CD4-positive, alpha-beta memory T cell (primary cell): ENCODE data around the gene CDK15. TPM values are rescaled to one million over a fixed set of nuclear protein-coding genes. Genes with fewer than 3 reads are reported as not detected.

ENCODE experiments used
- CTCF ChIA-PET: fragments of 350-600 bp; sonication (Branson Sonifier 250); formaldehyde crosslinking; loops from one replicate; lab custom pipeline; 2021; ENCODE audit warnings: inconsistent platforms; ENCODE audit not compliant: partially characterized antibody; lab: Charles Lee
- POLR2A ChIA-PET: fragments of 350-600 bp; sonication (Branson Sonifier 250); formaldehyde crosslinking; loops from one replicate; lab custom pipeline; 2021; ENCODE audit not compliant: partially characterized antibody; lab: Charles Lee
- DNase-seq, 5 donors: peaks; one replicate each; pipeline versions ENCODE4 v3.0.0 to v3.0.0-alpha.2; 2020 to 2022; ENCODE audit warnings: mixed read lengths in 1 of 5
- H3K27ac ChIP-seq: one replicate; pipeline ENCODE4 v1.7.0; 2013; ENCODE audit warnings: low read depth, low read length
- H3K27me3 ChIP-seq: 2 replicates; pipeline ENCODE4 v1.7.0; 2013; ENCODE audit warnings: mild to moderate bottlenecking, low read length, moderate library complexity; ENCODE audit not compliant: insufficient read depth
- H3K36me3 ChIP-seq: 2 replicates; pipeline ENCODE4 v1.7.0; 2013; ENCODE audit warnings: mild to moderate bottlenecking, low read length, moderate library complexity; ENCODE audit not compliant: insufficient read depth
- H3K4me1 ChIP-seq: 2 replicates; pipeline ENCODE4 v1.7.0; 2013; ENCODE audit warnings: mild to moderate bottlenecking, low read length, moderate library complexity; ENCODE audit not compliant: insufficient read depth
- H3K4me3 ChIP-seq, 2 donors: one replicate each; pipeline ENCODE4 v1.7.0; 2013; ENCODE audit warnings: low read length in 2 of 2, mild to moderate bottlenecking in 1 of 2
- H3K9me3 ChIP-seq, 2 donors: one replicate each; pipeline ENCODE4 v1.7.0; 2013; ENCODE audit warnings: low read length in 2 of 2, control low read depth in 1 of 2; ENCODE audit not compliant: control insufficient read depth in 1 of 2
- H3K27ac Mint-ChIP-seq, 7 donors: one replicate each; pipeline ENCODE4 v1.8.0; 2020 to 2021; ENCODE audit warnings: mixed read lengths in 7 of 7, mild to moderate bottlenecking in 6 of 7, inconsistent platforms in 3 of 7, moderate library complexity in 3 of 7
- H3K27me3 Mint-ChIP-seq, 2 donors: one replicate each; pipeline ENCODE4 v1.8.0; 2020 to 2021; ENCODE audit warnings: mixed read lengths in 2 of 2
- H3K36me3 Mint-ChIP-seq, 2 donors: one replicate each; pipeline ENCODE4 v1.8.0; 2020 to 2021; ENCODE audit warnings: mixed read lengths in 2 of 2, inconsistent platforms in 1 of 2, mild to moderate bottlenecking in 1 of 2
- H3K4me1 Mint-ChIP-seq, 4 donors: one replicate each; pipeline ENCODE4 v1.8.0; 2020 to 2021; ENCODE audit warnings: mixed read lengths in 4 of 4, mild to moderate bottlenecking in 1 of 4
- H3K4me3 Mint-ChIP-seq, 8 donors: one replicate each; pipeline ENCODE4 v1.8.0; 2020 to 2021; ENCODE audit warnings: mixed read lengths in 8 of 8, mild to moderate bottlenecking in 7 of 8, moderate library complexity in 6 of 8, inconsistent platforms in 3 of 8
- H3K9me3 Mint-ChIP-seq, 8 donors: one replicate each; pipeline ENCODE4 v1.8.0; 2020 to 2021; ENCODE audit warnings: mixed read lengths in 8 of 8, mild to moderate bottlenecking in 5 of 8, inconsistent platforms in 3 of 8, moderate library complexity in 1 of 8
- intact Hi-C: fragments of 100-400 bp; cut with micrococcal nuclease; formaldehyde crosslinking; loops from one replicate; pipeline ENCODE4 v1.15.1; 2023
- polyA plus RNA-seq, 2 donors: library from polyadenylated mRNA; unstranded; fragments of 300-500 nt; fragmentation: Illumina TruSeq; gene quantifications; one replicate each; pipeline ENCODE4 v1.2.3, GENCODE V29; 2021
- total RNA-seq, 2 experiments: library from RNA; stranded (reverse); gene quantifications; one replicate each; pipeline ENCODE4 v1.2.3, GENCODE V29; 2021

The CDK15 gene
- total and polyA plus RNA-seq, 4 experiments from 2014 or later, result not detected

GRCh38 chr2:201828220-201828619, 21.9 kb downstream of the CDK15 start:
- Histone ChIP-seq H3K27ac (no peak overlapping the region), H3K36me3 (no peaks in the 10 kb centered on the region), H3K27me3 (no peaks in the 10 kb centered on the region), H3K9me3 (no peaks in the 10 kb centered on the region), H3K4me1 (no peaks in the 10 kb centered on the region), H3K4me3 (no peak overlapping the region)
- ChIA-PET CTCF (no interaction called here), POLR2A (no interaction called here)
- intact Hi-C loops, result no loop called here
- no peaks in the 10 kb centered on the region for H3K36me3 Mint-ChIP-seq
- H3K27me3 Mint-ChIP-seq, result peaks cover 6 to 18% of the 10 kb centered on the region in 2 donors
- H3K9me3 Mint-ChIP-seq, result no peaks in the 10 kb centered on the region
- no peak overlapping the region for H3K4me3 Mint-ChIP-seq
- H3K4me1 Mint-ChIP-seq, result no peaks in the 10 kb centered on the region
- DNase-seq, result no peak
- H3K27ac Mint-ChIP-seq, result no peak overlapping the region

GRCh38 chr2:201830666-201831065, 24.3 kb downstream of the CDK15 start:
- Mint-ChIP-seq H3K27me3 (peaks cover 2 to 16% of the 10 kb centered on the region in 2 donors), H3K9me3 (no peaks in the 10 kb centered on the region), H3K36me3 (no peaks in the 10 kb centered on the region), H3K4me1 (no peaks in the 10 kb centered on the region), H3K27ac (no peak overlapping the region), H3K4me3 (no peak overlapping the region)
- H3K4me3 ChIP-seq, result no peak overlapping the region
- H3K9me3 ChIP-seq, result no peaks in the 10 kb centered on the region
- intact Hi-C loops, result no loop called here
- H3K27ac ChIP-seq, result no peak overlapping the region
- CTCF ChIA-PET, result no interaction called here
- no peaks in the 10 kb centered on the region for H3K36me3 ChIP-seq
- H3K4me1 ChIP-seq, result no peaks in the 10 kb centered on the region
- no peak for DNase-seq
- no peaks in the 10 kb centered on the region for H3K27me3 ChIP-seq
- POLR2A ChIA-PET, result no interaction called here

- Histone ChIP-seq H3K36me3 (no peaks in the 10 kb centered on the region), H3K9me3 (no peaks in the 10 kb centered on the region), H3K27me3 (no peaks in the 10 kb centered on the region), H3K4me3 (no peak overlapping the region), H3K4me1 (no peaks in the 10 kb centered on the region), H3K27ac (no peak overlapping the region)
- intact Hi-C loops, result no loop called here
- H3K27me3 Mint-ChIP-seq, result peaks cover 2 to 14% of the 10 kb centered on the region in 2 donors
- CTCF ChIA-PET, result no interaction called here
- no peak for DNase-seq
- no peak overlapping the region for H3K4me3 Mint-ChIP-seq
- POLR2A ChIA-PET, result no interaction called here
- no peaks in the 10 kb centered on the region for H3K36me3 Mint-ChIP-seq
- no peaks in the 10 kb centered on the region for H3K9me3 Mint-ChIP-seq
- no peaks in the 10 kb centered on the region for H3K4me1 Mint-ChIP-seq
- no peak overlapping the region for H3K27ac Mint-ChIP-seq
Observed at GRCh38 chr2:201831469-201831868, 25.1 kb downstream of the CDK15 start.

- H3K9me3 ChIP-seq, result no peaks in the 10 kb centered on the region
- Mint-ChIP-seq H3K4me3 (no peak overlapping the region), H3K9me3 (no peaks in the 10 kb centered on the region), H3K4me1 (no peaks in the 10 kb centered on the region), H3K27me3 (peaks cover 2 to 14% of the 10 kb centered on the region in 2 donors), H3K27ac (no peak overlapping the region), H3K36me3 (no peaks in the 10 kb centered on the region)
- intact Hi-C loops, result no loop called here
- ChIA-PET CTCF (no interaction called here), POLR2A (no interaction called here)
- no peak overlapping the region for H3K4me3 ChIP-seq
- H3K4me1 ChIP-seq, result no peaks in the 10 kb centered on the region
- no peak overlapping the region for H3K27ac ChIP-seq
- H3K27me3 ChIP-seq, result no peaks in the 10 kb centered on the region
- H3K36me3 ChIP-seq, result no peaks in the 10 kb centered on the region
- DNase-seq, result no peak
Observed at GRCh38 chr2:201833781-201834180, 27.4 kb downstream of the CDK15 start.

DNA sequence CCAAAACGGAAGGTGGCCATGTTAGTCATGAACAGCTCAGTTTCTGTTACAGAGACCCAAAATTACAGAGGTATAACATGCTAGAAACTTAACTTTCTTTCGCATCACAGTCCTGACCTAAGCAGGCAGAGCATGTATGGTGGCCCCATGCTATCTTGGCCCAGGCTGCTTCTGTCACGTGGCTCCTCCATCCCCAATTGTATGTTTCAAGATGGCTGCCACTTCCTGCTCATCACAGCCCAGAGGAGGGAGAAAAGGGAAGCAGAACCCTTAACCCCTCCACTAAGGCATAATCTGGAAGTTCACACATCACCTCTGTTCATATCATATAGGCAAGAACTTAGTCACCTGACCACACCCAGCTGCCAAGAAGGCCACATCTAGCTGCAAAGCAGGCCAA, 28.7 kb downstream of the CDK15 start:
- Histone ChIP-seq H3K9me3 (no peaks in the 10 kb centered on the region), H3K4me3 (no peak overlapping the region), H3K27me3 (no peaks in the 10 kb centered on the region), H3K36me3 (no peaks in the 10 kb centered on the region), H3K27ac (no peak overlapping the region), H3K4me1 (no peaks in the 10 kb centered on the region)
- ChIA-PET POLR2A (no interaction called here), CTCF (no interaction called here)
- DNase-seq, result no peak
- Mint-ChIP-seq H3K4me3 (no peak overlapping the region), H3K36me3 (no peaks in the 10 kb centered on the region), H3K9me3 (no peaks in the 10 kb centered on the region), H3K27me3 (peaks cover 0 to 11% of the 10 kb centered on the region in 2 donors), H3K27ac (no peak overlapping the region), H3K4me1 (no peaks in the 10 kb centered on the region)
- intact Hi-C loops, result no loop called here

GRCh38 chr2:201837391-201837790, 31.1 kb downstream of the CDK15 start:
- no peak overlapping the region for H3K27ac Mint-ChIP-seq
- Histone ChIP-seq H3K4me3 (no peak overlapping the region), H3K36me3 (no peaks in the 10 kb centered on the region), H3K27ac (no peak overlapping the region), H3K4me1 (no peaks in the 10 kb centered on the region), H3K9me3 (no peaks in the 10 kb centered on the region), H3K27me3 (no peaks in the 10 kb centered on the region)
- no peaks in the 10 kb centered on the region for H3K36me3 Mint-ChIP-seq
- H3K4me1 Mint-ChIP-seq, result no peaks in the 10 kb centered on the region
- H3K27me3 Mint-ChIP-seq, result peaks cover 2 to 6% of the 10 kb centered on the region in 2 donors
- CTCF ChIA-PET, result no interaction called here
- DNase-seq, result no peak
- H3K4me3 Mint-ChIP-seq, result no peak overlapping the region
- intact Hi-C loops, result no loop called here
- peaks cover 2 to 14% (median 7%) of the 10 kb centered on the region in 8 donors for H3K9me3 Mint-ChIP-seq
- POLR2A ChIA-PET, result no interaction called here

DNA sequence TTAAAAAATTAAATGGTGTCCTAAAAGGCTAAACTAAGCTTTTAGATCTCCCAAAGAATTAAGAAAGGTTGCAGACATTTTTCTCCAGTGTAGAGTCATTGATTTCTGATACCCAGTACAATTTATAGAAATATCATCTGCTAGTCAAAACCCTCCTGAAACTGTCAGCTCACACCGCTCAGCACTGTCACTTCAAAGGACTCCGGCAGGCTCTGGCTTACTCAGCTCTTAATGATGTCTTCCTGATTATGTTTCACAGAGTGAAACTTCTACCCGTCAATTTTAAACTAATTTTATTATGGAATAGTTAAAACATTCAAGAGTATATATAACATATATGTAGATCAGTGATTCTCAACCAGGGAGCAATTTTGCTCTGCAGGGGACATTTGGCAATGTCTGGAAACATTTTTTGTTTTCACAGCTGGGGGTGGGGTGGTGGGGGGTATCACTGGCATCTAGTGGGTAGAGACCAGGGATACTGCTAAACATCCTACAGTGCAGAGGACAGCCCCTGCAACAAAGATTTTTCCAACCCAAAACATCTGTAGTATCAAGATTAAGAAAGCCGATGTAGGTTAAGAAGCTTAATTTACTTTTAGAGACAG, 31.6 kb downstream of the CDK15 start:
- POLR2A ChIA-PET, result no interaction called here

More for the DNA sequence above, 31.6 kb downstream of the CDK15 start:
- Histone ChIP-seq H3K36me3 (no peaks in the 10 kb centered on the region), H3K4me1 (no peaks in the 10 kb centered on the region), H3K27me3 (no peaks in the 10 kb centered on the region), H3K4me3 (no peak overlapping the region), H3K27ac (no peak overlapping the region), H3K9me3 (no peaks in the 10 kb centered on the region)
- H3K9me3 Mint-ChIP-seq, result peaks cover 2 to 14% (median 7%) of the 10 kb centered on the region in 8 donors
- intact Hi-C loops, result no loop called here
- CTCF ChIA-PET, result interaction anchor here (1.4 kb wide), 1 partner anchor 23 kb away, joined by 4 read pairs; no protein-coding TSS in a partner anchor
- no peaks in the 10 kb centered on the region for H3K4me1 Mint-ChIP-seq
- H3K27me3 Mint-ChIP-seq, result peaks cover 4 to 9% of the 10 kb centered on the region in 2 donors
- no peaks in the 10 kb centered on the region for H3K36me3 Mint-ChIP-seq
- no peak for DNase-seq
- no peak overlapping the region for H3K4me3 Mint-ChIP-seq
- no peak overlapping the region for H3K27ac Mint-ChIP-seq
